Adipocyte (in vitro differentiated cells): Measurements from ENCODE around the gene MAD1L1.
"Not testable (repeated sequence)": the region's sequence is repeated elsewhere in the genome, so short reads cannot be mapped to it uniquely, and the experiment has no call there.

Experiments used
- DNase-seq: peaks from one replicate; pipeline ENCODE4 v3.0.0-alpha.2; 2015; ENCODE audit warnings: low read depth
- H3K27me3 ChIP-seq: replicated peaks from 2 replicates; pipeline ENCODE4 v1.7.0; 2013; ENCODE audit warnings: mild to moderate bottlenecking, low read length, moderate library complexity; ENCODE audit not compliant: control insufficient read depth, insufficient read depth
- H3K36me3 ChIP-seq: 2 replicates; pipeline ENCODE4 v1.7.0; 2013; ENCODE audit warnings: low read length, mild to moderate bottlenecking, moderate library complexity; ENCODE audit not compliant: control insufficient read depth, insufficient read depth, severe bottlenecking
- H3K4me1 ChIP-seq: 2 replicates; pipeline ENCODE4 v1.7.0; 2013; ENCODE audit warnings: mild to moderate bottlenecking, low read length, moderate library complexity; ENCODE audit not compliant: control insufficient read depth, insufficient read depth
- H3K4me3 ChIP-seq: 2 replicates; pipeline ENCODE4 v1.7.0; 2013; ENCODE audit warnings: mild to moderate bottlenecking, low read length, moderate library complexity
- H3K9ac ChIP-seq: 2 replicates; pipeline ENCODE4 v1.7.0; 2013; ENCODE audit warnings: mild to moderate bottlenecking, low read length, moderate library complexity
- H3K9me3 ChIP-seq: 2 replicates; pipeline ENCODE4 v1.7.0; 2013; ENCODE audit warnings: mild to moderate bottlenecking, low read length, moderate library complexity; ENCODE audit not compliant: control insufficient read depth

Gene MAD1L1

GRCh38 chr7:1861799-1862458 lies 370.8 kb downstream of the MAD1L1 start:
- Histone ChIP-seq H3K9me3 (no peaks in the 10 kb centered on the region), H3K9ac (peak overlapping the region; percentile 37), H3K27me3 (no peaks in the 10 kb centered on the region), H3K4me3 (peak overlapping the region; percentile 33), H3K36me3 (no peaks in the 10 kb centered on the region), H3K4me1 (peaks cover 15% of the 10 kb centered on the region)
- peak; percentile 25 for DNase-seq

GRCh38 chr7:1860881-1861798 lies 371.6 kb downstream of the MAD1L1 start:
- DNase-seq, H3K9ac ChIP-seq, H3K27me3 ChIP-seq: not testable (repeated sequence)

DNA sequence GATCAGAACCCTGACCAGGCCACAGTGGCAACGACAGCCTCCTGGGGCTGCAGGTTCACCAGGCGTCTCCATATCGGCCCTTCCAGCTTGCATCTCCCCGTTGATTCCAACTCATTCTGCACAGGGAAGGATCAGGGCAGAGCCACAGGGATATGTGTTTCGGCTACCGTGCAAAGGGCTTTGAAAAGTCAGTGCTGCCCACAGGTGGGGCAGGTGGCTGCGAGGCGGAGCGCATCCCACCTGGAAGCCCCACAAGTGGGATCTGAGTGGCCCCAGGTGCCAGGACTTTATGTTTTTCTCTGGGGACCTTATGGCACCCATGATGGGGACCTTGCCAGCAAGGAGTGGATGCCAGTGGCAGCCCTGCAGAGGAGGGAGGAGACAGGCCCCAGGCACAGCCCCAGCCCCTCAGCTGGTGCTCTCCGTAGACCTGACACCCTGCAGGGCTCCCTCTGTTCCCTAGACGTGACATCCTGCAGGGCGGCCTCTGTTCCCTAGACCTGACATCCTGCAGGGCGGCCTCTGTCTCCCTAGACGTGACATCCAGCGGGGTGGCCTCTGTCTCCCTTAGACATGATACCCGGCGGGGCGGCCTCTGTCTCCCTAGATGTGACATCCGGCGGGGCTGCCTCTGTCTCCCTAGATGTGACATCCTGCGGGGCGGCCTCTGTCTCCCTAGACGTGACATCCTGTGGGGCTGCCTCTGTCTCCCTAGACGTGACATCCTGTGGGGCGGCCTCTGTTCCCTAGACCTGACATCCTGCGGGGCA lies 373.3 kb downstream of the MAD1L1 start:
- no peak overlapping the region for H3K9ac ChIP-seq
- no peak for DNase-seq

More at GRCh38 chr7:1860881-1861798, 371.6 kb downstream of the MAD1L1 start:
- peaks cover 15% of the 10 kb centered on the region for H3K4me1 ChIP-seq
- not testable (repeated sequence) for H3K36me3 ChIP-seq, H3K9me3 ChIP-seq, H3K4me3 ChIP-seq

DNA sequence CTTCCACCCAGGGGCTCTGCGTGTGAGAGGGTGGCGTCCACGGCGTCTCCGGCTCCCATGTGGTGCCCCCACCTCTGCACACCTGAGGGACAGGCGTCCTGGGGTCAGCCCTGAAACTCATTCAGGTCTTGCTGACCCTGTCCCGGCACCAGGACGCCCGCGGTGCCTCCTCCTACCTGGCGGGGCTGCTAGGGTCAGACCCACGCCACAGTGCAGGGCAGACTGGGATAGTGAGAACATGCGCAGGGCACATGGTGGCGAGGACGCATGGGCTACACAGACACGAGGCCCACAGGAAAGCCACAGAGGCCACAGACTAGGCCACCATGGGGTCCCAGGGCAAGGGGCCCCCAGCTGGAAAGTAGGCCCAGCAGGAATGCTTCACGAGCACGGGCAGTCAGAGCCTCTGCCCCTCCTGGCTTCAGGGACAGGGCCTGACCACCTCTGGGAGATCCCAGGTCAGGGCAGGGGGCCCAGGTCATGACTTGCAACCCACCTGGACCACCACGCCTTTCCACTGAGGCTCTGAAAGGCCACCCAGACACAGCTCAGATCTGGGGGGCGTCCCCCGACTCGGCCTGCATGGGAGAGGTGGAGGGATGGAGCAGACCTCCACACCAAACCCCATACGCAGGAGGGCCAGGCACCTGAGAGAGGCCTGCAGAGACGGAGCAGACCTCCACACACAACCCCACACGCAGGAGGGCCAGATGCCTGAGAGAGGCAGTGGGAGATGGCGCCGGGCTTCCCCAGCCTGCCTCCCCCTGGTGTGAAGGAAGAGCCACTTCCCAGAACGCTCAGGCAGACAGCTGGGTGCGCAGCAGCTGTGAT lies 374.1 kb downstream of the MAD1L1 start:
- no peaks in the 10 kb centered on the region for H3K9me3 ChIP-seq
- no peak for DNase-seq
- no peak overlapping the region for H3K4me3 ChIP-seq
- no peaks in the 10 kb centered on the region for H3K27me3 ChIP-seq
- peaks cover 15% of the 10 kb centered on the region for H3K4me1 ChIP-seq
- no peak overlapping the region for H3K9ac ChIP-seq
- no peaks in the 10 kb centered on the region for H3K36me3 ChIP-seq

More for the DNA sequence above, 373.3 kb downstream of the MAD1L1 start:
- H3K4me3 ChIP-seq = no peak overlapping the region
- no peaks in the 10 kb centered on the region for H3K36me3 ChIP-seq
- no peaks in the 10 kb centered on the region for H3K9me3 ChIP-seq
- H3K27me3 ChIP-seq = no peaks in the 10 kb centered on the region
- H3K4me1 ChIP-seq = peaks cover 15% of the 10 kb centered on the region

DNA sequence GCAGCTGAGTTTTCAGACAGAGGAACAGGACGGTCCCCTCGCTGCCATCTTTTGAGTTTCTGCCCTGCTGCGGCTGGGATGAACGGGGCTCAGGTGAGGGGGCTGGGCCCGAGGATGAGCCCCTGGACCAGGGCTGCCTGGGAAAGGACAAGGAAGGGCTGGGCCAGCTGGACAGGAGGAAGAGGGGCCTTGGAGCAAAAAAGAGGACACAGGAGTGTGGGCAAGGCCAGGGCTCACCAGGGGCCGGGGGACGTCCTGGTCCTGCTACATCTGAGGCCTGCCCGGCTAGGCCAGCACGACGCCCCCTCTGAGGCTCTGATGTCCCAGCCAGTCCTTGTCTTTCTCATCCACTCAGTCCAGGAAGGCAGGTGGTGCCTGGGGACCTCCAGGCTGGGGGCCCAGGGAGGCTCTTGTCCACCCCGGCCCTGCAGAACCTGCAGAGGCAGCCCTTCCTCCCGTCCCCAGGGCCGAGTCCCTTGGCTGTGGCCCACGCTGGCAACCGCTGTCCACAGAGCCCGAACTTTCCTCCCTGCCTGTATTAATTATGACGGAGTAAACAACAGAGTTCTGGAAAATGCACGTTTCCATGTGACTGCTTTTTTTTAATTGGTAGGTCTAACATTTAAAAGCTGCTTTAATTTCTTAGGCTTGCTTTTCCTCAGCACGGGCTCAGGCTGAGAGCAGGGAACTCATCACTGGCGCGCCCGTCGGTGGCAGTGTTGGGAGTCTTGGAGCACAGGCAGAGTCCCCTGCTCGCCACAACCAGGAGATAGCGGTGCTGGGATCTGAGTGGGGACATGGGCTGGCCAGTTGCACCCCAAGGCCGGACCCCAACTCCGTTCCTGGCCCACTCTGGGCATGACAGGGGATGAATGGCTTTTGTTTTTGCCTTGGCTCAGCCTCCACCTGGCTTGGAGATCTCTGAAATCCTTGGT lies 375.0 kb downstream of the MAD1L1 start:
- H3K36me3 ChIP-seq = no peaks in the 10 kb centered on the region
- DNase-seq = no peak
- H3K9ac ChIP-seq = no peak overlapping the region
- peaks cover 11% of the 10 kb centered on the region for H3K4me1 ChIP-seq
- H3K27me3 ChIP-seq = no peaks in the 10 kb centered on the region
- H3K4me3 ChIP-seq = no peak overlapping the region
- no peaks in the 10 kb centered on the region for H3K9me3 ChIP-seq

DNA sequence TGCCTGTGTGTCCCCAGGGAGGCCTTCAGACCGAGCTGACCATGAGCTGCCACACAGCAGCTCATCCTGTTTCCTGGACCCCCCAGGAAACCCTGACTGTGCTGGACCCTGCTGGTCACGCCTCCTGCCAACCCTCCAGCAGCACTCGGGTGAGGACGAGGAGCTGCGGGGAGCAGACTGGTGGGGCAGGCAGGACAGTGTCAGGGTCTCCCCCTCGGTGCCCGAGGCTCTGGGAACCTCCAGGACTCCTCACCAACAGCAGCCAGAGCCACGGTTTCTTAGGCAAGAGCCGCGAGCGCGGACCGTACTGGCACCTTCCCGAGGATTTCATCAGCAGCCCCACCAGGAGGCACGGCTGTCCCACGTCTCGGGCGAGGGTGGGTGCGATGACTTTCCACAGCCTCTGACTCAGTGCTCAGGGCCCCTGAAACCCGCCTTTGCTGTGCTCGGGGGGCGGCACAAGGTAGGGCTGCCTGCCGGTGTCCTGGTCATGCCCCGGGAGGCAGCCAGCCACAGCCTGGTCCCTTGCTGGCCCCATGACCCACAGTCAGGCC lies 375.8 kb downstream of the MAD1L1 start:
- Histone ChIP-seq H3K36me3 (no peaks in the 10 kb centered on the region), H3K4me1 (peaks cover 3% of the 10 kb centered on the region), H3K9me3 (no peaks in the 10 kb centered on the region), H3K4me3 (no peak overlapping the region), H3K27me3 (no peaks in the 10 kb centered on the region), H3K9ac (no peak overlapping the region)
- no peak for DNase-seq

DNA sequence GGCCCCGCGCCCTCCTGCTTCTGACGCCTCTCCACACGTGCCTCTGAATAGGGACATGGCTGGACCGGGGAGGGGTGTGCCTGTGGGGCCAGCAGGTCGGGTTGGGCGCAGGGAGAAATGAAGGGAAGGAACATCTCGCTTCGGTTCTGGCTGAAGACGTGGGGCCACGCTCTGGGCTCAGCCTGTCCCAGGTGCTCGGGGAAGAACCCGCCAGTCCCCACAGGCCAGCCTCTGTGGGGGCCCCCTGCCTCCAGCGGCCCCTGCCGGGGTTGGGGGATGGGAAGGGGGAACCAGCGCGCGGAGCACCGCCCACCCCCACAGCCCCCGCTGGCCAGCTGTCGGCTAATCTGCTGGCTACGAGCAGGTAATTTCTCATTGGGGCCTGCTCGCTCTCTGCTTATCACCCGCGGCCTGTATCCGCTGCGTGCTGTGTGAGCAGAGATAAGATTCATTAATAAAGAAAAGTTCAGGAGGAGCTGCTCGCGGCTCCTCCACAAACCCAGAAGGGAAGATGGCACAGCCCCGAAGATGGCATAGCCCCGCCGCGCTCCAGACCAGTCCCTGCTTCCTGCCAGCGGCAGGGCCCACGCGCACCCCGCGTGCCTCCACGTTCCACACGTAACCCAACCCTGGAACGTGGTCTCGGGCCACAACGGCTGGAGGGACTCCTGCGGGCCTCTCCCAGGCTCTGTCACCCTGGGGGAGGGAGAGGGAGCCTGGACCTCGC lies 376.4 kb downstream of the MAD1L1 start:
- no peak for DNase-seq
- no peaks in the 10 kb centered on the region for H3K4me1 ChIP-seq
- H3K36me3 ChIP-seq = no peaks in the 10 kb centered on the region
- H3K9ac ChIP-seq = no peak overlapping the region
- H3K27me3 ChIP-seq = no peaks in the 10 kb centered on the region
- no peak overlapping the region for H3K4me3 ChIP-seq
- no peaks in the 10 kb centered on the region for H3K9me3 ChIP-seq

DNA sequence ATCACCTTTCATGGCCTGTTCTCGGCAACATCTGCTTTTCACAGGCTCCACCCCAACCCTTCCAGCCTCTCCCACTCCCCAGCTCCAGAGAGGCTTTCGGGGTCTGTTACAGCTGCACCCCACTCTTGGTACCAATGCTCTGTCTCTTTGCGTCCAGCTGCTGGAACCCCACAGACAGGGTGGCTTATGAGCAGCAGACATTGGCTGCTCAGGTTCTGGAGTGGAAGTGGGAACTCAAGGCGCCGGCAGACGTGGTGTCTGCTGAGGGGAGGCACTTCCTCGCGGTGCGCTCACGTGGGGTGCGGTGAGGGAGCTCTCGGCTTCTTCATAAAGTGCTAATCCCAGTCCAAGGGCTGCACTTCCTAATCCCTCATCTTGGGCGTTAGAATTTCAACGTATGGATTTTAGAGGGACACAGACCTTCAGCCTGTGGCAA lies 377.0 kb downstream of the MAD1L1 start:
- no peak overlapping the region for H3K4me3 ChIP-seq
- H3K9ac ChIP-seq = no peak overlapping the region
- no peaks in the 10 kb centered on the region for H3K4me1 ChIP-seq
- no peaks in the 10 kb centered on the region for H3K9me3 ChIP-seq
- no peak for DNase-seq
- H3K36me3 ChIP-seq = no peaks in the 10 kb centered on the region
- no peaks in the 10 kb centered on the region for H3K27me3 ChIP-seq

DNA sequence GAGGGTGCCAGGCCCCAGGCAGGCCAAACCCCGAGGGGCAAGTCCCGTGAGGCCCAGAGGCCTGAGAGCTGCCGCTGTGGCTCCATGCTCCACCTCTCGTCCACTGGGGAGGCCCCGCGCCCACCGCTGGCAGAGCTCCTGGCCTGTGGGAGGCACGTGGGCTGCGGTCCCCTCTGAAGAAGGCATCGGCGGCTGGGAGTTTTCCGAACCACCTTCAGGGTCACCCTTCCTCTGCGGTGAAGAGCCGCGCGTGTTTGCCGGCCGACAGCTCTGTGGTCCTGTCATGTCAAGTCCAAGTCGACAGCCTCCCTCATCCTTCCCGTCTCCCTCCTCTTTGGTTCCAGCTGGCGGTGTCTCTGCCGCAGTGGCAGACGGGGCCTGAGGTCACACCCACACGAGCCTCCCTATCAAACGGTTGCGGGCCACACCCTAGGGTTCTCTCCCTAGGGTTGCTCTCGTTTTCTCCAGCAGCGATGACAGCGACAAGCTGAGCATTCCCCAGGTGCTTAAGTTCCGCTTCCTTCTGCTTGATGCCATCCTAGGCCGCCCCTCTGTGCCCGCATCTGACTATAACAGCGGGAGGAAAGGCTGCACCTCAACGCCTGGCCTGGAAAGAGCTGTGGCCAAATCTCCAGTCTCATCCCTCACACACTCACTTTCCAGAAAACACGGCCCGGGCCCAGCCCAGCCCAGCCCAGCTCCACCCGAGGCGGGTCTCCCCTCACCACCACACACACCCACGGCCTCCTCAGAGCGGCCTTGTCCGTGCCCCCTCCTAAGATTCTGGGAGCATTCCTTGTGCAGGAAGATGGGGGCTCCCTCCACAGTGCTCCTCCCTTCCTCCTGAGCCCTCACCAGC lies 377.6 kb downstream of the MAD1L1 start:
- H3K4me3 ChIP-seq = no peak overlapping the region
- no peaks in the 10 kb centered on the region for H3K9me3 ChIP-seq
- DNase-seq = no peak
- no peaks in the 10 kb centered on the region for H3K4me1 ChIP-seq
- H3K9ac ChIP-seq = no peak overlapping the region
- no peaks in the 10 kb centered on the region for H3K36me3 ChIP-seq
- no peaks in the 10 kb centered on the region for H3K27me3 ChIP-seq
